ENCODE measurements around the gene WDR70.

GRCh38 chr5:37520811-37521210 lies 141.7 kb downstream of the WDR70 start:
- TF ChIP-seq CSDC2 (CRISPR knock-in tag; IDR thresholded peaks at IDR 0.05) (no peak), SNAI2 (CRISPR knock-in tag; IDR thresholded peaks at IDR 0.05) (no peak), OSR1 (CRISPR knock-in tag; IDR thresholded peaks at IDR 0.05) (no peak), TOX (CRISPR knock-in tag; IDR thresholded peaks at IDR 0.05; ENCODE audit: borderline replicate concordance) (no peak), CREB5 (CRISPR knock-in tag; IDR thresholded peaks at IDR 0.05; ENCODE audit: low read depth) (no peak), ZFP3 (CRISPR knock-in tag; IDR thresholded peaks at IDR 0.05) (no peak), PPARA (CRISPR knock-in tag; IDR thresholded peaks at IDR 0.05; ENCODE audit: borderline replicate concordance) (no peak), ARNTL (CRISPR knock-in tag; IDR thresholded peaks at IDR 0.05; ENCODE audit: borderline replicate concordance, low read depth) (no peak), RARB (CRISPR knock-in tag; IDR thresholded peaks at IDR 0.05) (no peak), PATZ1 (CRISPR knock-in tag; IDR thresholded peaks at IDR 0.05; ENCODE audit: borderline replicate concordance) (no peak), TCF4 (CRISPR knock-in tag; IDR thresholded peaks at IDR 0.05; ENCODE audit: borderline replicate concordance) (no peak), ISL1 (CRISPR knock-in tag; IDR thresholded peaks at IDR 0.05) (no peak)
